GM12865 (cell line): Measurements from ENCODE around the gene SKOR1.

ENCODE experiments used
- DNase-seq: peaks from one replicate; pipeline ENCODE4 v3.0.0; 2010; ENCODE audit warnings: low read depth
- H3K4me3 ChIP-seq: 2 replicates; pipeline ENCODE4 v1.5.1; 2011; ENCODE audit warnings: mild to moderate bottlenecking, low read depth, low read length, control low read depth
- TF ChIP-seq, protein P1 (sequence below): IDR thresholded peaks from 2 replicates; pipeline ENCODE4 v1.5.1; 2011; ENCODE audit warnings: low read length, control low read depth, low read depth, inconsistent platforms; ENCODE audit not compliant: insufficient read depth; ENCODE audit errors: missing control alignments

Gene SKOR1

DNA sequence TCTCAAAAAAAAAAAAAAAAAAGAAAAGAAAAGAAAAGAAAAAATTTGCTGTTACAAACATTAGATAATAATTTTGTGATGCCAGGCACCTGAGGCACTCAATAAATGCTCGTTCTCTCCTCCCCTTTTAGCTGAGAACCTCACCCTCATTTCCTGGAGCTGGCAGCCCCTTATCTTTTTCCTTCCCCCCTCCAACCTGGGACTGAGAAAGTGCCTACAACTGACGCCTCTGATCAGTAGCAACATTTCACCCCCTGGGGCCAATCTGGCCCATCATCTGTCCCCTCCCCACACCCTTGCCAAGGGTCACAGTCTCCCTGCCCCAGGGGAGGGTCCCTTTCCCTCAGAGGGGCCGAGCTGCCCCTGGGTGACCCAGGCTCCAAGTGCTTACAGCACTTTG, 27.1 kb downstream of the SKOR1 start:
- H3K4me3 ChIP-seq = no peak overlapping the region

DNA sequence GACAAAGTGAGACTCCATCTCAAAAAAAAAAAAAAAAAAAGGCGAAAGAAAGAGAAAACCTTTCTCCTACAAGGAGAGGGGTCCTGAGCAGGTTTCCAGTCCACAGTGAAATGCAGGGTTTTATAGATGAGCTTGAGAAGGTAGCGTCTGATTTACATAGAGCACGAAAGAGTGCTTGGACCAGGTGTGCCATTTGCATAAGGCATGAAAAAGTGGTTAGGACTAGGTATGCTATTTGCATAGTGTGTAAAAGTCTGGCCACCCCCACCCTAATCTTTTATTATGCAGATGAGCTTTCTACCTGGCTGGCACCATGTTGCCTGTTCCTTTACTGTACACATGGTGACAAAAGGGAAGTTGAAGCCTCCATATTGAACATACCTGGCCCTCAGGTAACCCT, 28.1 kb downstream of the SKOR1 start:
- DNase-seq = no peak
- TF ChIP-seq, protein P1, sequence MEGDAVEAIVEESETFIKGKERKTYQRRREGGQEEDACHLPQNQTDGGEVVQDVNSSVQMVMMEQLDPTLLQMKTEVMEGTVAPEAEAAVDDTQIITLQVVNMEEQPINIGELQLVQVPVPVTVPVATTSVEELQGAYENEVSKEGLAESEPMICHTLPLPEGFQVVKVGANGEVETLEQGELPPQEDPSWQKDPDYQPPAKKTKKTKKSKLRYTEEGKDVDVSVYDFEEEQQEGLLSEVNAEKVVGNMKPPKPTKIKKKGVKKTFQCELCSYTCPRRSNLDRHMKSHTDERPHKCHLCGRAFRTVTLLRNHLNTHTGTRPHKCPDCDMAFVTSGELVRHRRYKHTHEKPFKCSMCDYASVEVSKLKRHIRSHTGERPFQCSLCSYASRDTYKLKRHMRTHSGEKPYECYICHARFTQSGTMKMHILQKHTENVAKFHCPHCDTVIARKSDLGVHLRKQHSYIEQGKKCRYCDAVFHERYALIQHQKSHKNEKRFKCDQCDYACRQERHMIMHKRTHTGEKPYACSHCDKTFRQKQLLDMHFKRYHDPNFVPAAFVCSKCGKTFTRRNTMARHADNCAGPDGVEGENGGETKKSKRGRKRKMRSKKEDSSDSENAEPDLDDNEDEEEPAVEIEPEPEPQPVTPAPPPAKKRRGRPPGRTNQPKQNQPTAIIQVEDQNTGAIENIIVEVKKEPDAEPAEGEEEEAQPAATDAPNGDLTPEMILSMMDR = no peak
- H3K4me3 ChIP-seq = no peak overlapping the region

More for the DNA sequence above, 27.1 kb downstream of the SKOR1 start:
- DNase-seq = no peak
- TF ChIP-seq, protein P1 = no peak

DNA sequence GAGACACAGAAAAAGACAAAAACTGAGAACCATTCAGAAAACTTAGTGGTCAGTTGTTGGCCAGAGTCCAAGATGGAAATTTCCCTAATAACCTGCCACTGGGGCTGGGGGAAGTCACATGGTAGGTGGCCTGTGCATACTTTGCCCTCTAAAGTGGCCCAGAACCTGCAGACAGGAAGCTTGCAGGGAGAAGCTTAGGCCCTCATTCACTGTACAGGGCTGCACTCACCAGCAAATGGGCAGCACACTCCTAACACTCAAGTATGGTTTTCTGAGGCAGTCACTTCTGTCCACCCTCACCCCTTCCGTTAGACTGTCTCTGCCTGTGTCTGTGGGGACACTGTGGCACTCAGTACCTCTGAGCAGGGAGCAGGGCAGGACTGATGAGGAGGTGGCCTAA, 29.0 kb downstream of the SKOR1 start:
- peak; percentile 53 for DNase-seq
- TF ChIP-seq, protein P1 = no peak
- H3K4me3 ChIP-seq = no peak overlapping the region

DNA sequence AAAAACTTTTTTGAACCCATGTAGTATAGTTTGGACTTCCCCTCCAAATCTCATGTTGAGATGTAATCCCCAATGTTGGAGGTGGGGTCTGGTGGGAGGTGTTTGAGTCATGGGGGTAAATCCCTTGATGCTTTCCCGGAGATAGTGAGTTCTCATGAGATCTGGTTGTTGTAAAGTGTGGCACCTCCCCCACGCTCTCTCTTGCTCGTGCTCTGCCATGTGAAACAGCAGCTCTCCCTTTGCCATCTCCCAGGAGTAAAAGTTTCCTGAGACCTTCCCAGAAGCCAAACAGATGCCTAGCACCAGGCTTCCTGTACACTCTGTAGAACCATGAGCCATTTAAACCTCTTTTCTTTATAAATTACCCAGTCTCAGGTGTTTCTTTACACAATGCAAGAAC, 30.5 kb downstream of the SKOR1 start:
- TF ChIP-seq, protein P1 = no peak
- H3K4me3 ChIP-seq = no peak overlapping the region
- peak; percentile 64 for DNase-seq

DNA sequence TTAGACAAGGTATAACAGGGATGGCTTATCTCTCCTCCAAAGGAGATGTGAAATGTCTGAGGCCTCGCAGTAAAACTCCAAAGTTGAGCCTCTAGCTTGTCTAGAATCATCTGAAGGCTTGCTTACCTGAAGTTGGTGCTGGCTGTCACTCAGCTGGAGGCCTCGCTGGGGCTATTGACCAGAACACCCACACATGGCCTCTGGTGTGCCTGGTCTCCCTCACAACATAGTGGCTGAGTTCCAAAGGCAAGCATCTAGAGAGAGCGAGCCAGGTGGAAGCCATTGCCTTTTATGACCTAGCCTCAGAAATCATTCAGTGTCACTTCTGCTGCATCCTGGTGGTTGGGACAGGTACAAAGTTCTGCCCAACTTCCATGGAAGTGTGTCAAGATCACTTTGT, 31.9 kb downstream of the SKOR1 start:
- H3K4me3 ChIP-seq = no peak overlapping the region
- TF ChIP-seq, protein P1 = no peak
- DNase-seq = no peak

DNA sequence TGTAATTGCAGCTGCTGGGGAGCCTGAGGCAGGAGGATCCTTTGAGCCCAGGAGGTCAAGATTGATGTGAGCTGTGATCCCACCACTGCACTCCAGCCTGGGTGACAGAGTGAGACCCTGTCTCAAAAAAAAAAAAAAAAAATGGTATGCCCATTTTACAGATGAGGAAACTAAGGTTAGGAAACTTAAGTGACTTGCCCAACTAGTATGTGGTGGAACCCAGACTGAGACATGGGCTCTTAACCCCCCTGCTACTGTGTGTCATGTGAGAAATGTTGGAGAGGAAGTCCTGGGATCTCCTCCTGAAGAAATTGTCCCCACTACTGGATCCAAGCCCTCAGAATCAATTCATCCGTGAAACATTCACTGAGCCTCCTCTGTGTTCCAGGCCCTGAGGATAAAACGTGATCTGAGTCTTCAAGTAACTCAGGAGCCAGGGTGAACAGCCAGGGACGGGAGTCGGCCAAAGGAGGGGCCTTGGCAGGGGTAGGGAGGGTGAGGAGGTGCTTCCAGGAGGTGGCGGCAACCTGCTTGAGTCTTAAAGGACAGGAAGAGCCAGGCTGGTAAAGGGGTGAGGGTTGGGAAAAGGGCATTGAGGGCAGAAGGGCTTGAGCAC, 34.1 kb downstream of the SKOR1 start:
- TF ChIP-seq, protein P1 = no peak
- no peak overlapping the region for H3K4me3 ChIP-seq
- DNase-seq = no peak

DNA sequence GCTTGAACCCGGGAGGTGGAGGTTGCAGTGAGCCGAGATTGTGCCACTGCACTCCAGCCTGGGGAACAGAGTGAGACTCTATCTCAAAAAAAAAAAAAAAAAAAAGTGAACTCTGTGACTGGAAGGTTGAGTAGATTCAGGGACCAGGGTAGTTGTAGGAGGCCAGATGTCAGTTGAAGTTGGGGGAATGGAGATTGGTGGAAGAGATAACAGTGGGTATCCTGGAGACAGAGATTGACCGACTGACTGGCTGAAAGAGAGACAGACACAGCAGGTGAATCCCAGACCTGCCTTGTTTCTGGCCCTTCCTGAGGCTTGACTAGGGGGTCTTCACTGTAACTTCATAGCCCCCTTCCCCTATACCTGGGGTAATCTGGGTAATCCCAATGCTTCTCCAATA, 36.7 kb downstream of the SKOR1 start:
- TF ChIP-seq, protein P1 = no peak
- peak overlapping the region; percentile 49; the same call in 1 of the 2 replicates for H3K4me3 ChIP-seq
- DNase-seq = no peak
